SU-DHL-6 (cell line): ENCODE measurements around the gene N4BP2.

Experiments used
- EZH2phosphoT487 ChIP-seq: fragments of 200-600 bp; sonication (generic), shearing (Covaris generic); conservative IDR thresholded peaks from 2 replicates; pipeline ENCODE4 v1.6.1; 2018; ENCODE audit warnings: mild to moderate bottlenecking, antibody characterized with exemption, low read length, moderate library complexity, mixed read lengths
- TF ChIP-seq, protein P1 (sequence below): fragments of 200-600 bp; sonication (generic); IDR thresholded peaks from one replicate; pipeline ENCODE4 v1.5.1; 2017; ENCODE audit warnings: antibody characterized with exemption, mild to moderate bottlenecking, low read length, moderate library complexity; ENCODE audit not compliant: insufficient read depth, poor library complexity, severe bottlenecking

GRCh38 chr4:40058121-40058520 is 1.5 kb downstream of the N4BP2 start:
- TF ChIP-seq, protein P1, sequence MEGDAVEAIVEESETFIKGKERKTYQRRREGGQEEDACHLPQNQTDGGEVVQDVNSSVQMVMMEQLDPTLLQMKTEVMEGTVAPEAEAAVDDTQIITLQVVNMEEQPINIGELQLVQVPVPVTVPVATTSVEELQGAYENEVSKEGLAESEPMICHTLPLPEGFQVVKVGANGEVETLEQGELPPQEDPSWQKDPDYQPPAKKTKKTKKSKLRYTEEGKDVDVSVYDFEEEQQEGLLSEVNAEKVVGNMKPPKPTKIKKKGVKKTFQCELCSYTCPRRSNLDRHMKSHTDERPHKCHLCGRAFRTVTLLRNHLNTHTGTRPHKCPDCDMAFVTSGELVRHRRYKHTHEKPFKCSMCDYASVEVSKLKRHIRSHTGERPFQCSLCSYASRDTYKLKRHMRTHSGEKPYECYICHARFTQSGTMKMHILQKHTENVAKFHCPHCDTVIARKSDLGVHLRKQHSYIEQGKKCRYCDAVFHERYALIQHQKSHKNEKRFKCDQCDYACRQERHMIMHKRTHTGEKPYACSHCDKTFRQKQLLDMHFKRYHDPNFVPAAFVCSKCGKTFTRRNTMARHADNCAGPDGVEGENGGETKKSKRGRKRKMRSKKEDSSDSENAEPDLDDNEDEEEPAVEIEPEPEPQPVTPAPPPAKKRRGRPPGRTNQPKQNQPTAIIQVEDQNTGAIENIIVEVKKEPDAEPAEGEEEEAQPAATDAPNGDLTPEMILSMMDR = no peak
- no peak for TF ChIP-seq EZH2phosphoT487
